Choroid plexus epithelial cell (primary cell): Measurements from ENCODE around the gene CLCN2.

Source experiments
- DNase-seq: peaks from one replicate; pipeline ENCODE4 v3.0.0-alpha.2; 2010; ENCODE audit warnings: low read depth
- H3K4me3 ChIP-seq: 2 replicates; pipeline ENCODE4 v1.5.1; 2011; ENCODE audit warnings: low read depth, mild to moderate bottlenecking, control low read depth, low read length, moderate library complexity
- CTCF ChIP-seq: conservative IDR thresholded peaks from 2 replicates; pipeline ENCODE4 v1.5.1; 2011; ENCODE audit warnings: low read depth, mild to moderate bottlenecking, control low read depth, inconsistent platforms, low read length, moderate library complexity

CLCN2 gene

GRCh38 chr3:184349563-184350470 is 11.6 kb downstream of the CLCN2 start:
- no peak for TF ChIP-seq CTCF
- no peak for DNase-seq
- H3K4me3 ChIP-seq, result no peak overlapping the region

GRCh38 chr3:184348057-184348382 is 13.4 kb downstream of the CLCN2 start:
- no peak overlapping the region for H3K4me3 ChIP-seq
- DNase-seq, result no peak
- no peak for TF ChIP-seq CTCF

GRCh38 chr3:184347321-184348056 is 13.9 kb downstream of the CLCN2 start:
- peak; percentile 66 for DNase-seq
- H3K4me3 ChIP-seq, result no peak overlapping the region
- no peak for TF ChIP-seq CTCF

GRCh38 chr3:184346480-184347190 is 14.8 kb downstream of the CLCN2 start:
- no peak overlapping the region for H3K4me3 ChIP-seq
- no peak for DNase-seq
- TF ChIP-seq CTCF, result no peak

GRCh38 chr3:184345317-184346144 is 15.9 kb downstream of the CLCN2 start:
- H3K4me3 ChIP-seq, result no peak overlapping the region
- DNase-seq, result peak; percentile 63
- TF ChIP-seq CTCF, result peak; percentile 65

GRCh38 chr3:184344579-184345316 is 16.7 kb downstream of the CLCN2 start:
- TF ChIP-seq CTCF, result no peak
- no peak for DNase-seq
- H3K4me3 ChIP-seq, result no peak overlapping the region
